Neural cell (in vitro differentiated cells): ENCODE results near the gene MINAR2. TPM values are rescaled to one million over a fixed set of nuclear protein-coding genes. Genes with fewer than 3 reads are reported as not detected.

Experiments used
- H2AFZ ChIP-seq: fragments of 200-600, 300-800 bp; sonication (generic), shearing (Covaris generic); 2 replicates; pipeline ENCODE4 v1.6.0; 2014; ENCODE audit warnings: low read depth, mild to moderate bottlenecking, antibody characterized with exemption, low read length, moderate library complexity
- H3F3A ChIP-seq: fragments of 200-600 bp; shearing (Covaris generic); 2 replicates; pipeline ENCODE4 v1.6.1; 2016; ENCODE audit warnings: mild to moderate bottlenecking, moderate library complexity, mixed read lengths, antibody characterized with exemption, low read length; ENCODE audit not compliant: insufficient read depth, poor library complexity, severe bottlenecking
- H3K27ac ChIP-seq: fragments of 200-600, 300-800 bp; sonication (generic), shearing (Covaris generic); 2 replicates; pipeline ENCODE4 v1.5.1; 2014; ENCODE audit warnings: mild to moderate bottlenecking, low read length, moderate library complexity
- H3K27me3 ChIP-seq: fragments of 300-800, 200-600 bp; sonication (generic), shearing (Covaris generic); 2 replicates; pipeline ENCODE4 v1.6.0; 2014; ENCODE audit warnings: mild to moderate bottlenecking, low read depth, low read length, moderate library complexity; ENCODE audit not compliant: insufficient read depth
- H3K36me3 ChIP-seq: fragments of 300-800, 200-600 bp; sonication (generic), shearing (Covaris generic); 2 replicates; pipeline ENCODE4 v1.5.1; 2014; ENCODE audit warnings: mild to moderate bottlenecking, antibody characterized with exemption, low read length, moderate library complexity; ENCODE audit not compliant: insufficient read depth
- H3K4me2 ChIP-seq: fragments of 300-800, 200-600 bp; sonication (generic), shearing (Covaris generic); 2 replicates; pipeline ENCODE4 v1.6.0; 2014; ENCODE audit warnings: mild to moderate bottlenecking, low read length
- H3K4me3 ChIP-seq: fragments of 300-800, 200-600 bp; sonication (generic), shearing (Covaris generic); 2 replicates; pipeline ENCODE4 v1.5.1; 2014; ENCODE audit warnings: mild to moderate bottlenecking, low read length, moderate library complexity
- H3K79me2 ChIP-seq: fragments of 200-600 bp; shearing (Covaris generic); replicated peaks from 2 replicates; pipeline ENCODE4 v1.6.0; 2014; ENCODE audit warnings: mild to moderate bottlenecking, low read length, moderate library complexity; ENCODE audit not compliant: insufficient read depth
- H3K9ac ChIP-seq: fragments of 300-800, 200-600 bp; sonication (generic), shearing (Covaris generic); 2 replicates; pipeline ENCODE4 v1.6.1; 2016; ENCODE audit warnings: mild to moderate bottlenecking, low read length, mixed read lengths
- H3K9me2 ChIP-seq: fragments of 200-600 bp; shearing (Covaris generic); 2 replicates; pipeline ENCODE4 v1.6.1; 2016; ENCODE audit warnings: mild to moderate bottlenecking, low read length, mixed read lengths; ENCODE audit not compliant: insufficient read depth
- H3K9me3 ChIP-seq: fragments of 200-600, 300-800 bp; sonication (generic), shearing (Covaris generic); 2 replicates; pipeline ENCODE4 v1.6.1; 2016; ENCODE audit warnings: mild to moderate bottlenecking, mixed run types, low read length, moderate library complexity, mixed read lengths
- H4K20me1 ChIP-seq: fragments of 200-600 bp; shearing (Covaris generic); 2 replicates; pipeline ENCODE4 v1.6.1; 2016; ENCODE audit warnings: mild to moderate bottlenecking, mixed run types; ENCODE audit not compliant: insufficient read depth
- CTCF ChIP-seq: fragments of 450-650 bp; IDR thresholded peaks from 2 replicates; pipeline ENCODE4 v1.5.1; 2014; ENCODE audit warnings: antibody characterized with exemption, mild to moderate bottlenecking, moderate library complexity; ENCODE audit not compliant: poor library complexity, severe bottlenecking
- EP300 ChIP-seq: fragments of 450-650 bp; conservative IDR thresholded peaks from 2 replicates; pipeline ENCODE4 v1.6.1; 2014; ENCODE audit warnings: antibody characterized with exemption, mild to moderate bottlenecking, moderate library complexity; ENCODE audit not compliant: poor library complexity, severe bottlenecking
- EZH2 ChIP-seq: fragments of 200-600, 300-800 bp; shearing (Covaris generic), sonication (generic); IDR thresholded peaks from 2 replicates; pipeline ENCODE4 v1.6.1; 2014; ENCODE audit warnings: antibody characterized with exemption, low read length, borderline replicate concordance, mild to moderate bottlenecking; ENCODE audit not compliant: insufficient read depth, poor library complexity, severe bottlenecking
- MXI1 ChIP-seq: fragments of 450-650 bp; conservative IDR thresholded peaks from 2 replicates; pipeline ENCODE4 v1.6.1; 2014; ENCODE audit warnings: antibody characterized with exemption, mild to moderate bottlenecking; ENCODE audit not compliant: poor library complexity, severe bottlenecking
- POLR2AphosphoS5 ChIP-seq: IDR thresholded peaks from 2 replicates; pipeline ENCODE4 v1.6.1; 2012
- RAD21 ChIP-seq: fragments of 450-650 bp; conservative IDR thresholded peaks from 2 replicates; pipeline ENCODE4 v1.6.1; 2014; ENCODE audit warnings: antibody characterized with exemption, mild to moderate bottlenecking, moderate library complexity
- REST ChIP-seq: IDR thresholded peaks from 2 replicates; pipeline ENCODE4 v1.6.1; 2012; ENCODE audit warnings: borderline replicate concordance
- SMC3 ChIP-seq: fragments of 450-650 bp; conservative IDR thresholded peaks from 2 replicates; pipeline ENCODE4 v1.6.1; 2014; ENCODE audit warnings: antibody characterized with exemption, mild to moderate bottlenecking, moderate library complexity; ENCODE audit not compliant: poor library complexity
- TAF1 ChIP-seq: IDR thresholded peaks from 2 replicates; pipeline ENCODE4 v1.6.1; 2012; ENCODE audit warnings: low read depth
- polyA plus RNA-seq: library from polyadenylated mRNA; depleted of rRNA; stranded (reverse); fragments of >200 nt; gene quantifications from 2 replicates; pipeline ENCODE4 v1.2.3, GENCODE V29; 2014

MINAR2 gene
- polyA plus RNA-seq, 1 donor from 2014 or later: 0.19 TPM

GRCh38 chr5:129760636-129761325 is 12.9 kb downstream of the MINAR2 start:
- H3K9me2 ChIP-seq: no peaks in the 10 kb centered on the region
- H3K4me3 ChIP-seq: no peak overlapping the region
- no peaks in the 10 kb centered on the region for H3K27me3 ChIP-seq
- TF ChIP-seq REST (no peak), EZH2 (no peak), TAF1 (no peak)
- no peak overlapping the region for H3K4me2 ChIP-seq
- no peaks in the 10 kb centered on the region for H3K79me2 ChIP-seq
- H3K9ac ChIP-seq: no peak overlapping the region
- H3K9me3 ChIP-seq: no peaks in the 10 kb centered on the region
- H4K20me1 ChIP-seq: no peaks in the 10 kb centered on the region
- H3K27ac ChIP-seq: no peak overlapping the region
- no peaks in the 10 kb centered on the region for H3K36me3 ChIP-seq
- no peaks in the 10 kb centered on the region for H3F3A ChIP-seq
- H2AFZ ChIP-seq: no peak overlapping the region

GRCh38 chr5:129763651-129764050 is 15.8 kb downstream of the MINAR2 start:
- Histone ChIP-seq H3K9me2 (no peaks in the 10 kb centered on the region), H3K4me2 (no peak overlapping the region), H3K27ac (no peak overlapping the region), H3K4me3 (no peak overlapping the region), H4K20me1 (no peaks in the 10 kb centered on the region), H3K9ac (no peak overlapping the region), H3K27me3 (no peaks in the 10 kb centered on the region), H3K9me3 (no peaks in the 10 kb centered on the region), H3K79me2 (no peaks in the 10 kb centered on the region), H3K36me3 (no peaks in the 10 kb centered on the region), H2AFZ (no peak overlapping the region), H3F3A (no peaks in the 10 kb centered on the region)
- TF ChIP-seq RAD21 (no peak), EP300 (no peak), CTCF (no peak), SMC3 (no peak), POLR2AphosphoS5 (no peak), MXI1 (no peak), EZH2 (no peak), TAF1 (no peak), REST (no peak)
